Measurements from ENCODE around the gene FANCB. TPM values are rescaled to one million over a fixed set of nuclear protein-coding genes. Genes with fewer than 3 reads are reported as not detected.

Gene FANCB
- 6.2 and 8.3 TPM in 2 replicates for total RNA-seq (2014; rRNA removed)
- 1.3 TPM for polyA plus RNA-seq (2012)

DNA sequence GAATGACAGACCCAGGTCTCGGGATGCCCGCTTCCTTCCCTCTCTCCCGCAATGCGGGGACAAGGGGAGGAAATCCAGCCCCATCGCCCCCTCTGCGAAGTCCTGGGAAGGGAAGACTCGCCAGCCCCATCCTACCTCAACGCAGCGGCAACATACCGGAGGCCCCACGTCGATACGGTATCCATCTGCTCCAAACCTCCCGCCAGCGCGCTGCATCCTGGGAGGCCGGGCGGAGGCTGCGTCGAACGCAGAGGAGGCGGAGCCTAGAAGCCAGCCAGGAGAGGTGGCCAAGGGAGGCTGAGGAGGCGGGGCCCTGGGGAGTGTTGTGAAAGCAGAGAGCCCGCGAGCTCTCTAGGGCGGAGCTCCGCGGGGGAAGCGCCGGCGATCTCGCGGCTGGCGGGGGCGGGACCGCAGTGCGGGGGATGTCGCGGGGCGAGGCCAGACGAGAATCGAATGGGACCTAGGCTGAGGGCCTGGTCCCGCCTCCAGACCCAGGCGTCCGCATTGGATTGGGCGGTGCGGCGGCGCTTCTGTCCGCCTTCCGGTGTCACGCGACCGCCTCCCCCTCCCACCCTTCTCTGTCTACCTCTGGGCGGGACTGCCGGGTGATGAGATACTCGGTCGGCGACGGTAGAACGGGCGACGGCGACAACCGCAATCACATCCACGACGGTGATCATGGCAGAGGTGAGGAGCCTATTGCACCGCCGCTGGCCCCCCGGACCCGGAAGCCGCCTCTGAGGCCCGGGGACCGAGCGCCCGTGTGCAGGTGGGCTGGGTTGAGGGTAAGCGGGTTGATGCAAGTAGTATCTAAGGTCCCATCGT lies at the start of gene FANCB, which contains the start of gene MOSPD2:
FANCB (minus strand) TSS at position 219 of the 825 bp plus-strand sequence. CDS start 7,559 bp downstream, outside the sequence.
MOSPD2 (plus strand) TSS at position 571 of the 825 bp plus-strand sequence; CDS start at position 679, 108 bp downstream.
- DNase-seq (ENCODE audit: low read depth) = peak; percentile 92

DNA sequence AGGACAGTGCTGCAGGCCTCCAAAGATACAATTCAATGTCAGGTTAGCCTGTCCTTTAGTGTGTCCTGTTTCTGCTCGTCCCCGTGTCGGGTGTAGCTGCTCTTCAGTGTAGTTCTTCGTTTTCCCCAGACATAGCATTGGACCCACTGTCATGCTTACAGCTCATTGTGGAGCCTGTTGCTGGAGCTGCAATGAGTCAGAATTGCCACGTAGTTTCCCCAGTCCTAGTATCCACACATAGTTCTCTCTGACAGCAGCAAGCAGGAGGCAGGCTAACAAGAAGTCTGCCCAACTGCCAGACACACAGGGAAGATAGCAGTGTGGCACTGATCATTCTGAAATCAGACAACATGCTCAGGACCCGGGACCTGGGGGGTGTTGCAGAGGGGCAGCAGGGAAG lies 49.6 kb upstream of the FANCB start:
- DNase-seq (ENCODE audit: low read depth) = peak; percentile 78

GRCh38 chrX:14920196-14920595 lies 47.3 kb upstream of the FANCB start:
- DNase-seq (ENCODE audit: low read depth) = no peak

- no peak for DNase-seq (ENCODE audit: low read depth)
Observed at GRCh38 chrX:14919407-14919806, 46.5 kb upstream of the FANCB start.

GRCh38 chrX:14916017-14916674 lies 43.3 kb upstream of the FANCB start:
- DNase-seq (ENCODE audit: low read depth) = peak; percentile 60

DNA sequence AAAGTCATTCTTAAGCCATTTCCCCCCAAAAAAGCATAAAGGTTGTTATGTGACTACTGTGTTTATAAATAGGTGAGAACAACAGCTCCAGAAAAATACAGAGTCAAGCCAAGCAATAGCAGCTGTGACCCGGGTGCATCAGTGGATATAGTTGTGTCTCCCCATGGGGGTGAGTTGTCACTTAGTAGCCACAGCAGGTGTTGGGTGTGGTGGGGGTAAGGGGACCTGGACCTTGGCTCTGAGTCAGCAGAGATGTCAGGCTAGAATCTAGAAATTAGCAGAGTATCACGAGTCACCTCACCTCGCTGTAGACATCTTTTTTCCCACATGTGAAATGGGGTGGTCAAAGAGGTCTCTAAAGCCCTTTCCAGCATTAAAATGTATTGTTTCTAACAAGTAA lies 42.7 kb upstream of the FANCB start:
- peak; percentile 55 for DNase-seq (ENCODE audit: low read depth)

GRCh38 chrX:14913241-14913640 lies 40.4 kb upstream of the FANCB start:
- DNase-seq (ENCODE audit: low read depth) = peak; percentile 25

DNA sequence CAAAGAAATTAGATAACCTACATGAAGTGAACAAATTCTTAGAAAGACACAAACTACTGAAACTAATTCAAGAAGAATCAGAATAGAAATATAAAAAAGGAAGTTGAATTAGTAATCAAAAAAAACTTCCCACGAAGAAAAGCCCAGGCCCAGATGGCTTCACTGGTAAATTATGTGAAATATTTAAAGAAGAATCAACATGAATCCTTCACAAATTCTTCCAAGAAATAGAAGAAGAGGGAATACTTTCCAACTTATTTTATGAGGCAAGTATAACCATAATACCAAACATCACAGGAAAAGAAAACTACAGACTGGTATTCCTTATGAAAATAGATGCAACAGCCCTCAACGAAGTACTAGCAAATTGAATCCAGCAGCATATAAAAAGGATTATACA lies 31.0 kb upstream of the FANCB start:
- DNase-seq (ENCODE audit: low read depth) = no peak

DNA sequence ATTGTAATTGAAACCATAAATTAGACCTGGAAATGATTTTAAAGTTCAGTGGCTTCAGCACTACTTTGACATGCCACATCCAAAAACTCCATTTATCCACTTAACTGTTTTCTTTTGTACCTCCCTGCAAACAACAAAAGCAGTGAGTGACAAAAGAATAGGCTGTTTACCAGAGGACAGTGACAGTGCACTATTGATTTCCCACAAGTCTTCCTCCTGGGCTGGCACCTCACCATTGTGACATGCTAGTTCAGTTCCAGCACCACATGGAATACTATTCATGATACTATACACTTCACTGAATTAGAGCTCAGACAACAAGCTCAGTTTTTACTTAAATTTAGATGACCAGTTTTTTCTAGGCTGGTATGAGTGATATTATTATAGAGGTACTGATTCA lies 29.7 kb upstream of the FANCB start:
- no peak for DNase-seq (ENCODE audit: low read depth)

DNA sequence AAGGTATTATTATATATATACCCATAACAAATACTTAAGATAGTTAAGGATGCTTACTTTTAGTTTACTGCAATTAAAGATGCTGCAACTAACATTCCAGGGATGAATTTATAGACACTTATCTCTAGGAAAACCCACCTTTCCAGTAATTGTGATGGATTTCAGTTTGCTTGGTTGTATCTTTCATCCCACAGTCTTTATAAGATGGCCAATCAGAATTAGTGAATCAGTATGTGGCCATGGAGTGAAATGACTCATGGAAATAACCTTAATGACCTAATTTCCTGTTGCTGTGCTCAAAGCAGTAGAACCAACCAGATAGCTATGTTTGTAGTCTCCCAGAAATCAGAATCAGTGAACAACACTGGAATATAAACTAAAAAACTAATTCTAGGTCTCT lies 26.7 kb upstream of the FANCB start:
- peak; percentile 68 for DNase-seq (ENCODE audit: low read depth)

- DNase-seq (ENCODE audit: low read depth) = no peak
Observed at GRCh38 chrX:14897042-14897441, 24.2 kb upstream of the FANCB start.

GRCh38 chrX:14896273-14896672 lies 23.4 kb upstream of the FANCB start:
- no peak for DNase-seq (ENCODE audit: low read depth)

GRCh38 chrX:14886252-14886651 lies 13.4 kb upstream of the FANCB start:
- DNase-seq (ENCODE audit: low read depth) = no peak

GRCh38 chrX:14884714-14885113 lies 11.8 kb upstream of the FANCB start:
- no peak for DNase-seq (ENCODE audit: low read depth)

DNA sequence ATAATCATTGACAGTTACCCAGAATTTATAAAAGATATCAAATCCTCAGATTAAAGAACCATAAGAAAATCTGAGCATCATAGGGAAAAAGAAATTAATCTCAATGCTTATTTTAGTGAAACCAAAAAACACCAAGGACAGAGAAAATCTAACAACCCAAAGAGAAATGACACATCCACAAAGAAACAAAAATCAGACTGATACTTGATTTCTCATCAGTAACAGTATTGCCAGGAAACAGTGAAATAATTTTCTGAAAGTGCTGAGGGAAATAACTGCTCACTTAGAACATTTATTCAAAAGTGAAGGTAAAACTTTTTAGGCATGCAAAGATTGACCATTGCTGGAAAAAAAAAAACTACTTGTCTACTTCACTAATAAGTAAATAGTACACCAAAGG lies 11.0 kb upstream of the FANCB start:
- no peak for DNase-seq (ENCODE audit: low read depth)

DNA sequence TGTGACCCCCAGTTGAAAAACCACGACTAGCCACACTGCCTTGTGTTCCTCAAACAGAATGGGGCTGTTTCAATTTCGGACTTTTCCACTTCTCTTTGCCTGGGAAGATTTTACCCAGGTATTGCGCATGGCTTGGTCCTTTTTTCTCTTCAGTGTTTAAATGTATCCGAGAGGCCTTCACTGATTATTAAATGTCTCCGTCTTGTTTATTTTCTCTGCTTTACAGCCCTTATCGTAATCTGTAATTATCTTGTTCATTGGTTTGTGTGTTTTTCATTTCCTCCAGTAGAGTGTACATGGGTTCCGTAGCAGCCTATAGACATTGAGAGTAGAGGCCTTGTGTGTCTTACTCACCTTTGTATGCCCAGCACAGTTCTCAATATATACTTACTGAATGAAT lies 2.8 kb upstream of the FANCB start:
- no peak for DNase-seq (ENCODE audit: low read depth)

GRCh38 chrX:14873676-14874049 lies 794 bp upstream of the FANCB start:
- DNase-seq (ENCODE audit: low read depth) = no peak

DNA sequence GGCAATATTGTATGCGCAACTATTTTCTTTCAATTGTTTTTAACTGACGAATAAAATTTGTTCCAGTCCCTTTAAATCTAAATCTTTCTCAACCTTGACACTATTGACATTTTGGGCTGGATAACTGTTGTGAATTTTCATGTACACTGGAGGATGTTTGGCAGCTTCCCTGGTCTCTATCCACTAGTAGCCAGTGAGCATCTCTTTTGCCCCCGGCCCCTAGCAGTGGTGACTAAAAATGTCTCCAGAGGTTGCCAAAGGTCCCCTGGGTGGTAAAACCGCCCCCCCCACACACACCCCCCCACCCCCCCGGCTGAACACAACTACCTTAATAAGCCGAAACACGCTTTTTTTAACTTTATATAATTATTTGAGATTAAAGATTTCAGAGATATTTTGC lies 514 bp downstream of the FANCB start:
- no peak for DNase-seq (ENCODE audit: low read depth)

DNA sequence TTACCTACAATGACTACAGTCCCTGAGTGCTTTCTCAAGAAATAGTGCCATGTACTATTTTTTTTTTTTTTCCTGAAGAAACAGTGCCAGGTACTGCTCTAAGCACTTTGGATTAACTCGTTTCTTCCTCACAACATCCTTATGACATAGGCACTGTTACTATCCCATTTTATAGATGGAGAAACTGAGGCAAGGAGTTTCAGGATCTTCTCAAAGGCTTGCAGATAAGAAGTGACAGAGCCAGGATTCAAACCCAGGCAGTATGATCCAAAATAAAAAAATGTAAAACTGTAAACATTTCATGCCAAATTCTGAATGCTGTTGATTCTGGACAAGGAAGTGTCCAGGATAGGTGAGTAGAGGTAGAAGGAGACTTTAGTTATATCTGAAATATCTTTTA lies 1.1 kb downstream of the FANCB start:
- no peak for DNase-seq (ENCODE audit: low read depth)

- peak; percentile 9 for DNase-seq (ENCODE audit: low read depth)
Observed at GRCh38 chrX:14865201-14865600, 7.7 kb downstream of the FANCB start.

DNA sequence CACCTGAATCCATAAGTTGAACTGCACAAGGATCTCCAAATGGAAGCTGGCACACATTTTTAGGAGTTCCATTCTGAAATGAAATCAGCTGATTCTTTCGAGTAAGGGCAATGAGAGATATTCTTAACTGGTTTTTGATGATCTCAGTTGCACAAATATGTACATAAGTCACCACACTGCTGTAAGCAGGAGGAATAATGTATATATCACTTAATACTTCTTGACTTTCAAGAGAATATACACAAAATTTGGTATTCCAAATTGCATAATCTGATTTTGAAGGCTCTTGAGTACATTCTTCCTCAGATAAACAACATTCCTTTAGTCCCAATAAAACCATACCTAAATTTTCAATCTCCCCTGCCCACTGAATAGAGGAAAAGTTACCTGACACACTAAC lies 8.2 kb downstream of the FANCB start:
- no peak for DNase-seq (ENCODE audit: low read depth)

- no peak for DNase-seq (ENCODE audit: low read depth)
Observed at GRCh38 chrX:14851526-14851925, 21.3 kb downstream of the FANCB start.

GRCh38 chrX:14843666-14844065 lies 29.2 kb downstream of the FANCB start:
- DNase-seq (ENCODE audit: low read depth) = no peak

Measured in LHCN-M2 (cell line).